Endothelial cell of umbilical vein (primary cell): ENCODE results near the gene NCKAP5. TPM values are rescaled to one million over a fixed set of nuclear protein-coding genes. Genes with fewer than 3 reads are reported as not detected.

ENCODE experiments used
- BruUV-seq: library from RNA; stranded (reverse); fragments of 400-500 nt; replicated peaks from 2 replicates; lab custom pipeline; 2021; lab: Mats Ljungman, UMichigan
- CTCF ChIA-PET: fragments of 300-600, 350-600 bp; sonication (Branson Sonifier 250); formaldehyde crosslinking; loops from one replicate; lab custom pipeline; 2021; ENCODE audit warnings: antibody characterized with exemption, inconsistent platforms; lab: Charles Lee
- POLR2A ChIA-PET: fragments of 300-600, 350-600 bp; sonication (Branson Sonifier 250); formaldehyde crosslinking; loops from one replicate; lab custom pipeline; 2021; ENCODE audit warnings: antibody characterized with exemption, inconsistent platforms; lab: Charles Lee
- DNase-seq: peaks from one replicate; pipeline ENCODE4 v3.0.0-alpha.2; 2011; ENCODE audit warnings: low read depth, low spot score
- FAIRE-seq: peaks from 2 replicates; lab custom pipeline; 2011; peaks lifted over from hg19 to GRCh38; lab: Jason Lieb, UNC
- H2AFZ ChIP-seq: 2 replicates; pipeline ENCODE4 v1.6.0; 2012; ENCODE audit warnings: low read depth, low read length, control low read depth, inconsistent platforms
- H3K27ac ChIP-seq: 2 replicates; pipeline ENCODE4 v1.5.1; 2011; ENCODE audit warnings: low read depth, mild to moderate bottlenecking, control low read depth, low read length, moderate library complexity; ENCODE audit not compliant: insufficient read depth
- H3K27me3 ChIP-seq, 2 experiments: 2 replicates each; pipeline versions ENCODE4 v1.6.0 to v1.6.1; 2011; ENCODE audit warnings: low read length in 2 of 2, mixed read lengths in 1 of 2; ENCODE audit not compliant: control insufficient read depth in 2 of 2, insufficient read depth in 2 of 2
- H3K36me3 ChIP-seq, 2 experiments: 2 replicates in 1 of 2; 3 replicates in 1 of 2; pipeline ENCODE4 v1.5.1; 2011; ENCODE audit warnings: low read length in 2 of 2, mild to moderate bottlenecking in 1 of 2, moderate library complexity in 1 of 2; ENCODE audit not compliant: control insufficient read depth in 2 of 2, insufficient read depth in 2 of 2; ENCODE audit errors: extremely low read depth in 1 of 2
- H3K4me1 ChIP-seq: 3 replicates; pipeline ENCODE4 v1.5.1; 2011; ENCODE audit warnings: mild to moderate bottlenecking, low read length; ENCODE audit not compliant: control insufficient read depth, insufficient read depth; ENCODE audit errors: extremely low read depth
- H3K4me2 ChIP-seq: 2 replicates; pipeline ENCODE4 v1.6.1; 2011; ENCODE audit warnings: low read length, control low read depth, mixed read lengths; ENCODE audit not compliant: insufficient read depth
- H3K4me3 ChIP-seq, 3 experiments: fragments of 200-600 bp in 1 of 3; sonication (generic), shearing (Covaris generic) in 1 of 3; replicated peaks in 1 of 3; 2 replicates each; pipeline ENCODE4 v1.5.1; 2011 to 2016; ENCODE audit warnings: control low read depth in 3 of 3, low read length in 3 of 3, mild to moderate bottlenecking in 2 of 3, inconsistent platforms in 1 of 3, low read depth in 1 of 3, moderate library complexity in 1 of 3; ENCODE audit not compliant: insufficient read depth in 1 of 3
- H3K79me2 ChIP-seq: 2 replicates; pipeline ENCODE4 v1.6.0; 2012; ENCODE audit warnings: low read length, inconsistent platforms; ENCODE audit not compliant: control insufficient read depth, insufficient read depth
- H3K9ac ChIP-seq: replicated peaks from 2 replicates; pipeline ENCODE3; 2011; ENCODE audit warnings: low read length, control low read depth; ENCODE audit not compliant: insufficient read depth; ENCODE audit errors: extremely low read depth
- H3K9me1 ChIP-seq: replicated peaks from 3 replicates; pipeline ENCODE4 v1.6.0; 2011; ENCODE audit warnings: mild to moderate bottlenecking, low read length; ENCODE audit not compliant: control insufficient read depth, insufficient read depth; ENCODE audit errors: extremely low read depth
- H3K9me3 ChIP-seq: replicated peaks from 2 replicates; pipeline ENCODE4 v1.5.1; 2012; ENCODE audit warnings: low read length, inconsistent platforms; ENCODE audit not compliant: control insufficient read depth, insufficient read depth
- H4K20me1 ChIP-seq: replicated peaks from 2 replicates; pipeline ENCODE3; 2011; ENCODE audit warnings: mild to moderate bottlenecking, low read length; ENCODE audit not compliant: control insufficient read depth, insufficient read depth; ENCODE audit errors: extremely low read depth
- EZH2 ChIP-seq: IDR thresholded peaks from 2 replicates; pipeline ENCODE4 v1.6.1; 2012; ENCODE audit warnings: borderline replicate concordance, low read depth, mild to moderate bottlenecking, moderate library complexity, low read length, inconsistent platforms; ENCODE audit not compliant: severe bottlenecking
- FOS ChIP-seq: IDR thresholded peaks from 2 replicates; pipeline ENCODE4 v1.6.1; 2011; ENCODE audit warnings: mild to moderate bottlenecking, low read length, moderate library complexity, borderline replicate concordance; ENCODE audit not compliant: insufficient read depth
- GATA2 ChIP-seq: IDR thresholded peaks from 2 replicates; pipeline ENCODE4 v1.7.0; 2011; ENCODE audit warnings: low read depth, mild to moderate bottlenecking, moderate library complexity, mixed read lengths, low read length; ENCODE audit not compliant: insufficient read length, insufficient read depth
- JUN ChIP-seq: IDR thresholded peaks from 2 replicates; pipeline ENCODE4 v1.6.1; 2011; ENCODE audit warnings: borderline replicate concordance, low read depth; ENCODE audit not compliant: insufficient read length, insufficient read depth
- POLR2A ChIP-seq: IDR thresholded peaks from 2 replicates; pipeline ENCODE4 v1.6.1; 2012; ENCODE audit warnings: low read depth, mild to moderate bottlenecking, control low read depth, low read length
- POLR2AphosphoS5 ChIP-seq: IDR thresholded peaks from 2 replicates; pipeline ENCODE4 v1.6.1; 2012; ENCODE audit warnings: low read depth, mild to moderate bottlenecking, control low read depth, low read length, moderate library complexity; ENCODE audit not compliant: insufficient read depth
- dilution Hi-C: fragments of 300-500 bp; cut with MboI; formaldehyde crosslinking; loops from one replicate; pipeline ENCODE4 v1.15.0; 2019; ENCODE audit warnings: low sequenced_read_pairs; ENCODE audit not compliant: extremely low pct_ligation_motif_present
- intact Hi-C: fragments of 100-400 bp; cut with micrococcal nuclease; formaldehyde crosslinking; loops from one replicate; pipeline ENCODE4 v1.10.0; 2022
- polyA plus RNA-seq, 4 experiments: library from polyadenylated mRNA; depleted of rRNA in 3 of 4; stranded (reverse) in 3 of 4; unstranded in 1 of 4; fragments of >200 nt; gene quantifications; 2 replicates each; pipeline versions ENCODE4 v1.2.1 to v1.2.3, GENCODE V29; 2011 to 2012; ENCODE audit warnings: missing spikeins in 1 of 4
- total RNA-seq: library from RNA; stranded (reverse); gene quantifications from 2 replicates; pipeline ENCODE4 v1.2.3, GENCODE V29; 2021
- TF ChIP-seq, protein P1 (sequence below): IDR thresholded peaks from 2 replicates; pipeline ENCODE4 v1.6.1; 2011; ENCODE audit not compliant: insufficient read depth, insufficient read length
- TF ChIP-seq, protein P2 (sequence below), 2 donors: IDR thresholded peaks; 1 replicate in 1 of 2; 2 replicates in 1 of 2; pipeline ENCODE4 v1.5.1; 2011; ENCODE audit warnings: low read length in 2 of 2, mild to moderate bottlenecking in 2 of 2, moderate library complexity in 2 of 2, control low read depth in 1 of 2, inconsistent platforms in 1 of 2, low read depth in 1 of 2; ENCODE audit not compliant: insufficient read depth in 1 of 2; ENCODE audit errors: extremely low read depth in 1 of 2

The NCKAP5 gene
- total and polyA plus RNA-seq, 2 donors (not counting 3 experiments of a cell fraction or from before 2014, with no cell fraction given) = 0.47 to 3.3 TPM

DNA sequence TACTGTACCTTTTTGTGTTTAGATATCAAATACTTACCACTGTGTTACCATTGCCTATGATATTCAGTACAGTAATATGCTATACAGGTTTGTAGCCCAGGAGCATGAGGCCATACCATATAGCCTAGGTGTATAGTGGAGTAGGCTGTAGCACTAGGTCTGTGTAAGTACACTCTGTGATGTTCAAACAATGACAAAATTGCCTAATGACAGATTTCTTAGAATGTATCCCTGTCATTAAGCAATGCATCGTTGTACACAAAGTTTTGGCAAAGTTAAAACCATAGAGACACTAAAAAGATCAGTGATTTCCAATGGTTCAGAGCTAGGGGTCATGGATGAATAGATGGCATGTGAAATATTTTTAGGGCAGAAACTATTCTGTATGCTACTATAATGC is 415.5 kb downstream of the NCKAP5 start:
- Histone ChIP-seq H3K4me2 (no peak overlapping the region), H2AFZ (no peak overlapping the region), H3K4me3 (no peak overlapping the region), H3K79me2 (no peaks in the 10 kb centered on the region), H3K36me3 (no peaks in the 10 kb centered on the region), H3K27me3 (no peaks in the 10 kb centered on the region), H3K4me1 (no peaks in the 10 kb centered on the region), H3K9ac (no peak overlapping the region), H4K20me1 (no peaks in the 10 kb centered on the region), H3K9me3 (no peaks in the 10 kb centered on the region), H3K27ac (no peak overlapping the region), H3K9me1 (no peaks in the 10 kb centered on the region)
- dilution Hi-C loops = no loop called here
- TF ChIP-seq JUN = no peak
- no peak for TF ChIP-seq FOS
- TF ChIP-seq POLR2A = no peak
- TF ChIP-seq POLR2AphosphoS5 = no peak
- TF ChIP-seq, protein P1, sequence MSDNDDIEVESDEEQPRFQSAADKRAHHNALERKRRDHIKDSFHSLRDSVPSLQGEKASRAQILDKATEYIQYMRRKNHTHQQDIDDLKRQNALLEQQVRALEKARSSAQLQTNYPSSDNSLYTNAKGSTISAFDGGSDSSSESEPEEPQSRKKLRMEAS = no peak
- TF ChIP-seq GATA2 = no peak
- TF ChIP-seq, protein P2, sequence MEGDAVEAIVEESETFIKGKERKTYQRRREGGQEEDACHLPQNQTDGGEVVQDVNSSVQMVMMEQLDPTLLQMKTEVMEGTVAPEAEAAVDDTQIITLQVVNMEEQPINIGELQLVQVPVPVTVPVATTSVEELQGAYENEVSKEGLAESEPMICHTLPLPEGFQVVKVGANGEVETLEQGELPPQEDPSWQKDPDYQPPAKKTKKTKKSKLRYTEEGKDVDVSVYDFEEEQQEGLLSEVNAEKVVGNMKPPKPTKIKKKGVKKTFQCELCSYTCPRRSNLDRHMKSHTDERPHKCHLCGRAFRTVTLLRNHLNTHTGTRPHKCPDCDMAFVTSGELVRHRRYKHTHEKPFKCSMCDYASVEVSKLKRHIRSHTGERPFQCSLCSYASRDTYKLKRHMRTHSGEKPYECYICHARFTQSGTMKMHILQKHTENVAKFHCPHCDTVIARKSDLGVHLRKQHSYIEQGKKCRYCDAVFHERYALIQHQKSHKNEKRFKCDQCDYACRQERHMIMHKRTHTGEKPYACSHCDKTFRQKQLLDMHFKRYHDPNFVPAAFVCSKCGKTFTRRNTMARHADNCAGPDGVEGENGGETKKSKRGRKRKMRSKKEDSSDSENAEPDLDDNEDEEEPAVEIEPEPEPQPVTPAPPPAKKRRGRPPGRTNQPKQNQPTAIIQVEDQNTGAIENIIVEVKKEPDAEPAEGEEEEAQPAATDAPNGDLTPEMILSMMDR (IDR thresholded peaks at IDR 0.05; ENCODE audit: extremely low read depth in 1 of 2, insufficient read depth in 1 of 2, low read depth in 1 of 2, low read length in 2 of 2) = no peak
- no peak for TF ChIP-seq EZH2
- CTCF ChIA-PET = no interaction called here
- no TSS peak for BruUV-seq
- FAIRE-seq = no peak
- POLR2A ChIA-PET = no interaction called here
- intact Hi-C loops = no loop called here
- DNase-seq = no peak
